Stimulated activated CD8-positive, alpha-beta memory T cell treated with anti-CD3 and anti-CD28 coated beads, Interleukin-12 subunit alpha, Interleukin-12 subunit beta, amount 100 ng/mL, for 1 hour (primary cell): ENCODE measurements around the gene ACVR1B.
A peak's percentile ranks its signal among the peaks of the same experiment; 100 is the strongest.
"Not testable (repeated sequence)": the region's sequence is repeated elsewhere in the genome, so short reads cannot be mapped to it uniquely, and the experiment has no call there.

ENCODE experiments used
- DNase-seq: peaks from one replicate; pipeline ENCODE4 v3.0.0-alpha.2; 2020; ENCODE audit warnings: low read depth

ACVR1B gene

DNA sequence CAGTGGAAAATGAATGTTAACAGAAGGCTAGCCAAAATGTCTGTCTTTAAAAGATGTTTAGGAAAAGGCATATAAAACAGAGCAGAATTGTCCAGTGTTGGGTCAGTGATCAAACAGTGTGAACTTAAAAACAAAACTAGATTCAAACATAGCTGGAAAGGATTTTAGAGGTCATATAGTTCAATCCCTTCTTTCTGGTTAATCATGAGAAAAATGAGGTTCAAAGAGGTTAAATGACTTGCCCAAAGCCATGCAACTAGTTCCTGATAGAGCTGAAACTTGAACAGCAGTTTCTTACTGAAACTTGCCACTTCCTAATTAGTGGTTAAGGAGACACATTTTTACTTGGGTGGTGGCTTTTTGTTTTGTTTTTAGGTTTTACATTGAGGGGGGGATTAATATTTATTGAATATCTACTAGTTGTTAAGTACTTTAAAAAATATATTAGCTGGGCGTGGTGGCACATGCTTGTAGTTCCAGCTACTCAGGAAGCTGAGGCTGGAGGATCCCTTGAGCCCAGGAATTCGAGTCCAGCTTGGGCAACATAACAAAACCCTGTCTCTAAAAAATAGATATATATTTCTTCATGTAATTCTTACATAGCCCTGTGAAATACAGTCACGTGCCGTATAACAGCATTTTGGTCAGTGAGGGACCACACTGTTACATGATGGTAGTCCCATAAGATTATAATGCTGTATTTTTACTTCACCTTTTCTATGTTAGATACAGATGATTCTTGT lies 20.4 kb downstream of the ACVR1B start:
- no peak for DNase-seq

DNA sequence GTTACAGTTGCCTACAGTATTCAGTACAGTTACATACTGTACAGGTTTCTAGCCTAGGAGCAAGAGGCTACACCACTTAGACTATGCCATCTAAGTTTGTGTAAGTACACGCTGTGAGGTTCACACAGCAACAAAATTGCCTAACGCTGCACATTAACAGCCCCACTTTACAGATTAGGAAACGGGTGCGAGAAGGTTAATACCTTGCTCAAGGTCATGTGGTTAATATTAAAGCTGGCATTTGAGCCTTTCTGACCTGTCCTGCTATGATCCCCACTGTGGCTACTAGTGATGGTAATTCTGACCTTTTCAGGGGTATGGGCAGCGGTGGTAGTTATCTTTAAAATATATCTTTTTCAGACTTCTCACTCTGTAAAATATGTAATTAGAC lies 20.9 kb downstream of the ACVR1B start:
- DNase-seq = no peak

DNA sequence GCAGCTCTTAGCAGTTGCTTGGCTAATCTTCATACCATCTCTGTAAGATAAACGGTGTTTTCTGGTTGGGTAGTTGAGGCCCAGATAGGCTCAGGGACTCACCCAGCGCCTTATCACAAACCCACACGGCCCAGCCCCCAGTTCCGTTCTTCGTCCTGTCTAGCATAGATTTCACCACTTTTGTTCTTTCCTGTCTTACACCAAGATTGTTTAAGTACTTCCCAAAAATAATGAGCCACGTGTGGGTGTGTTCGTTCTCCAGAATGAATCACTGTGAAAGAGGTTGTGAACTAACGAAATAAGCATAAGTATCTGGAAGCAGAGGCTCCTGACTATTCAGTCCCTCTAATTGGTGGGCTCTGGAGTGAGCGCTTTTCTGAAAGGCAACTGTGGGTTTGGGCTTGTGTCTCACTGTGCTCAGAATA lies 21.4 kb downstream of the ACVR1B start:
- peak; percentile 33 for DNase-seq

DNA sequence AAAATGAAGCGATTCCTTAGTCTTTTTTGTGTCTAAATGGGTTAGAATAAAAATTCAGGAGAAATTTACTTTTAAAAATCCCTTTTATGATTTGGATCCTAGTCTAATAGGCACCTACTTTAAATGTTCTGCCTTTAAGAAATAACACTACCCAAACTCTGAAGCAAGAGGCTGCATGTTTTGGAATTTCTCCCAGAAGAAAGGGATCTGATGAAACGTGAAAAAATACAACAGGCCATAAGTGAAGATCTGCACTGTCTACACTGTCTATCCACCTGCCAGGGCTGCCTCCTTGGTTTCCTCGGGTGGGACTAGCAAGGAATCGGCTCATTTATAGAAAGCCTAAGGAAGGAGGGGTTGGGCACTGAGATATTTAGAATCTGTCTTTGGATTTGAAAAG lies 22.1 kb downstream of the ACVR1B start:
- DNase-seq = no peak

DNA sequence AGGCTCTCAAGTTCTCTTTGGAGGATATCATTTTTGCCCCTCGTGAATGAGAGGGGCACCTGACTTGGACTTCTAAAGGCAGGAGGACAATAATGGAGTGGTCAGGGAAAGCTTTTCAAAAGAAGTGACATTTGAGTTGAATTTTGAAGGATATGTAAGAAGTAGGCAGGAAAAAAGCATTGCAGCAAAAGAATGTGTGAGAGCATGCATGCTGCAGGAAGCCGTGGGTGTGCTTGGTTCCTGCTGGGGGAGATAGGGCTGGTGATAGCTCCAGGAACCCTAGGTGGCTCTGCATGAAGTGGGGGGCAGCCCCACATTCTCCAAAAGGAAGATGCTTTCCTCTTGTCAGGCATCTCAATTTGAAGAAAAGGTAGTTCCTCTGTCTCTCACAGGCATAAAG lies 23.1 kb downstream of the ACVR1B start:
- DNase-seq = no peak

DNA sequence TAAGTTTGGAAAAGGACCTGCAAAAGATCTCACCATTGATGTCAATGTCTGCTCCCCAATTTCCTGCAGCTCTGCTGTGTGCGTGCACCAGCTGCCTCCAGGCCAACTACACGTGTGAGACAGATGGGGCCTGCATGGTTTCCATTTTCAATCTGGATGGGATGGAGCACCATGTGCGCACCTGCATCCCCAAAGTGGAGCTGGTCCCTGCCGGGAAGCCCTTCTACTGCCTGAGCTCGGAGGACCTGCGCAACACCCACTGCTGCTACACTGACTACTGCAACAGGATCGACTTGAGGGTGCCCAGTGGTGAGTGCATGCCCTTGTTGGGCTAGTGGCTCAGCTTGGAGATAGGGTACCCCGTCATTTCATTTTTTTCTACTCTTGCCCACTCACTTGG lies 23.7 kb downstream of the ACVR1B start:
- DNase-seq = no peak

DNA sequence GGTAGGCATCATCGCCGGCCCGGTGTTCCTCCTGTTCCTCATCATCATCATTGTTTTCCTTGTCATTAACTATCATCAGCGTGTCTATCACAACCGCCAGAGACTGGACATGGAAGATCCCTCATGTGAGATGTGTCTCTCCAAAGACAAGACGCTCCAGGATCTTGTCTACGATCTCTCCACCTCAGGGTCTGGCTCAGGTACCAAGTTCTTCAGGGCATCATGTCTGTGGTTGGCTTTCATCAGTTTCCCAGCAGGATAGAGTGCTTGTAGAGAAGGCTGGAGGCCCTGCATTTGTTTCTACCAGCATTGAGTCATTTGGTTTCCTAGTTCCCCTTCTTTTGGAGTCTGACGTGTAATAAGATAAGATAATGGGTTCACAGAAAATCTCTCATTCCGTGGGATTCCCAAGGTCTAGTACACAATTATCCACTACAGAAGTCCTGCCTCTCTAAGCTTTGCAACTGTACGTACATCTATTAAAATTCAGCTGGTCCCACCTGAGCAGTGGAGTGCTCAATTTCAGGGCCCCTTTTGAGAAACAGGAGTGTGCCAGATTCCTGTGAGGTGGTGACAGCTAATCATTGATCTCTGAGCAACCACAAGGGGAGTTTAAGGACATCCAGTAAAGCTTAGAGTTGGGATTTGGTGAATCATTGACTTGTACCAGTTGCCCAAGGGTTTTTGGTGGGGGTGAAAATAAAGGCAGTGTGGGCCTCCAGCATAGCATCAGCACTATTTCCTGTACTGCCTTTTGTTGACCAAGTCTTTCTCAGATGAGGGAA lies 25.1 kb downstream of the ACVR1B start:
- DNase-seq = no peak

DNA sequence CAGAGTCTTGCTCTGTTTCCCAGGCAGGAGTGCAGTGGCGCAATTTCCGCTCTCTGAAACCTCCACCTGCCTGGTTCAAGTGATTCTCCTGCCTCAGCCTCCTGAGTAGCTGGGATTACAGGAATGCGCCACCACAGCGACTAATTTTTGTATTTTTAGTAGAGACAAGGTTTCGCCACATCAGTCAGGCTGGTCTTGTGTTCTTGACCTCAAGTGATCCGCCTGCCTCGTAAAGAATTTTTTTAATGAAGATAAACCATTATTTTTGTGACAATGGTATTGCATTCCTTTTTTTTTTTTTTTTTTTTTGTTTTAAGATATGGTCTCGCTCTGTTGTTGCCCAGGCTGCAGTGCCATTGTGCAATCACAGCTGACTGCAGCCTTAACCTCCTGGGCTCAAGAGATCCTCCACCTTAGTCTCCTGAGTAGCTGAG lies 25.8 kb downstream of the ACVR1B start:
- no peak for DNase-seq

DNA sequence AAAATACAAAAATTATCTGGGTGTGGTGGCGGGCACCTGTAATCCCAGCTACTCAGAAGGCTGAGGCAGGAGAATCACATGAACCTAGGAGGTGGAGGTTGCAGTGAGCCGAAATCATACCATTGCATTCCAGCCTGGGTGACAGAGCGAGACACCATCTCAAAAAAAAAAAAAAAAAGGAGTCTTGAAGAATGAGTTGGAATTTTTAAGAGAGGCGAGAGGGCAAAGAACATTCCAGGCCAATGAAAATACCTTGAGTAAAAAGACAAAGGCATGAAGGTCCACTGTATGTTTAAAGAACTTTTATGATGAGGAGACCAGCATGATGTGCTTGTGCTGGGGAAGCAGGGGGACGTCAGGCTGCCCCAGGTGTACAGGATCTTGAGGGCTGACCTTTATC lies 27.8 kb downstream of the ACVR1B start:
- DNase-seq = not testable (repeated sequence)

DNA sequence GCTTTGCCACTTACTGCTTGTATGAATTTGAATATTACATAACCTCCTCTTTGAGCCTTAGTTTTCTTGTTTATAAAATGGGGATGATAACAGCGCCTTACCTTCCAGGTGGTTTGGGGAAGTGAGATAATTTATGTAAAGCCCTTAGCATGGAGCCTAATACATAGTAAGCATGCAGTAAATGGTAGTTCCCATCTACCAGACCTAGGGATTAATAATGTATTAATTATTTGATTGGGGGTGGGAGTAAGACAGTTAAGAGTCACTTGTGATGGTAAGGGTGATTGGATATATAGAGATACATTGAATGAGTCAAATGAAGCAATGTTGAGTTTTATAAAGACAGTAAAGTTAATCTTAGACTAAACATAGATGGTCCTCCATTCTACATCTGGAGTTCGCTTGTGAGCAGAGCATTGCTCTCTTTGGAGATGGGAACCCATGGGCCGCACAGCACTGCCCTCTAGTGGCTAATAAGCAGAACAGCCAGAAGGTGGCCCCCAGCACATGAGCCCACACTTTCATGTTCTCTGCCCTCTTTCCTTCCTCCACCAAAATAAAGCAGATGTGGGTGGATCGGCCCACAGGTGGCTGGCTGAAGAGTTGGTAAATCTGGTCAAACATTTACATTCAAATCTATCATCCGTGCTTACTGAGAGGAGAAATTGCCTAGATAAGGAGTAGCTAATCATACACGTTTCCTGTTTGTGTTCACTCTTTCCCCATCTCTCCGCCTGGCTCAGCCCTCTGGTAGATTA lies 28.7 kb downstream of the ACVR1B start:
- peak; percentile 56 for DNase-seq

DNA sequence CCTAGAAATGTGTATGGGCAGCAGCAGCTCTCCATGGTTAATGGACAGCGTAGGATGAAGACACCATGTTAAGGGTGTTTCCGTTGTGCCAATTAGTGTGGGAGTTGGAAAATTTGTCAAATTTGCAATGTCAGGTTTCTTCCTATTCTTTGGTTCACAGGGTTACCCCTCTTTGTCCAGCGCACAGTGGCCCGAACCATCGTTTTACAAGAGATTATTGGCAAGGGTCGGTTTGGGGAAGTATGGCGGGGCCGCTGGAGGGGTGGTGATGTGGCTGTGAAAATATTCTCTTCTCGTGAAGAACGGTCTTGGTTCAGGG lies 29.3 kb downstream of the ACVR1B start:
- no peak for DNase-seq

DNA sequence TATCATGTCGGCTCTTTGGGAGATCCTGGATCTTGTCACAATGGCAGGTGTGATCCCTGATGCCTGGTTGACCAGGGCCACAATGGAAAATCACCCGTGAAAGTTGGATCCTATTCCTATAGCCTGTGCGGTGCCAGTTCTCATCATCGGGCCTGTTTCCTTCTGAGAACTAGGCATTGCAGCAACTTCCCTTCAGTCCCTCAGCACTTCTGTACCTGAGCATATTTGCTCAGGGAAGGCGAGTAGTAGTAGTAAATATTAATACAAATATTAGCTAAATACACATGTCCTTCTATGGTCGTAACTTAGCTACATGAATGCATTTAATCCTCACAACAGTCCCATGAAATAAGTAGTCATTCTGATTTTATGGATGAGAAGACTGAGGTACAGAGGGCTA lies 33.2 kb downstream of the ACVR1B start:
- no peak for DNase-seq

DNA sequence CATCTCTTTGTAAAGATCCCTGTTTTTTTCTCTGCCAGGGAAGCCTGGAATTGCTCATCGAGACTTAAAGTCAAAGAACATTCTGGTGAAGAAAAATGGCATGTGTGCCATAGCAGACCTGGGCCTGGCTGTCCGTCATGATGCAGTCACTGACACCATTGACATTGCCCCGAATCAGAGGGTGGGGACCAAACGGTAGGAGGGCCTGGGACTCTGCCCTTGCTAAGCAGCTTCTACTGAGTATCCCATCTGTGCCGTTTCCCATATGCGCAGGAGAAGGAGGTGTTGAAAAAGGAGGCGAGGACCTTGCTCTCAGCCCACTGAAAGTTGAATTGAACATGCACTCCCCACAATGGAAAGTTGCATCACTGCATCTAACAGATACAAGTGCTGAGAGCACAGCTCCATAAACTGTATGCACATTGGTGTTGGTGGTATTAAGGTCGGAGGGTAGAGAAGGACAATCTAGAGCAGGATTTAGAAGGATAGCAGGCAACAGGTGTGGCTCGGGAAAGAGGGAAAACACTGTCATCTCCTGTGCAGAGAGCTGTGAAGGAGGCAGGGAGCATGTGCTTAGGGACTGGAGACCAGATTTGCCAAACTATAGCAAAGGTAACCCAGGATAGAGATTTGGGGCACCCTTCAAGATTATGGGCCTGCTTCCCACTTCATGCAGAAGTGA lies 33.8 kb downstream of the ACVR1B start:
- DNase-seq = no peak

DNA sequence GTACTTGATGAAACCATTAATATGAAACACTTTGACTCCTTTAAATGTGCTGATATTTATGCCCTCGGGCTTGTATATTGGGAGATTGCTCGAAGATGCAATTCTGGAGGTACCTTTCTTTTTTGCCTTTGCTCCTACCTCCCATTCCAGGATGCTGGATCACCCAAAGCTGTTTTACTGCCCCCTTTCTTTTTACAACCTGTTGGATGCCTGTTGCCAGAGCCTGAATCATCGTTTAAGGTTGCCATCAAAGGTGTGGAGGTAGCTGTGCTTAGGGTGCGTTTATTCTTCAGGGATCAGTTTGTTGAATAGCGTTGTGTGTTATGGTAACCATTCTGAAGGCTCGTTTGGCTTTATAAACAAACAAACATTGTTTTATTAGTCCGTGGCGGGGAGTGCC lies 35.3 kb downstream of the ACVR1B start:
- no peak for DNase-seq

DNA sequence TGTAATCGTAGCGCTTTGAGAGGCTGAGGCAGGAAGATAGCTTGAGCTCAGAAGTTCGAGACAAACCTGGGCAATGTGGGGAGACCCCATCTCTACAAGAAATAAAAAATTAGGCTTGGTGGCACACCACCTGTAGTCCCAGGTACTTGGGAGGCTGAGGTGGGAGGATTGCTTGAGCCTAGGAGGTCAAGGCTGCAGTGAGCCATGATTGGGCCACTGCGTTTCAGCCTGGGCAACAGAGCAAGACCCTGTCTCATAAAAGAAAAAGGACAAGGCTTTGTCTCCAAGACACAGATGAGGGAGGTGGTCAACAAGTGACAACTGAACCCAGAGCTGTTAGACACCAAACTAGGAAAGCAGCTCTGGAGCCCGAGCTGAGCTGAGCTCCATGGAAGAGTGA lies 40.7 kb downstream of the ACVR1B start:
- DNase-seq = no peak

DNA sequence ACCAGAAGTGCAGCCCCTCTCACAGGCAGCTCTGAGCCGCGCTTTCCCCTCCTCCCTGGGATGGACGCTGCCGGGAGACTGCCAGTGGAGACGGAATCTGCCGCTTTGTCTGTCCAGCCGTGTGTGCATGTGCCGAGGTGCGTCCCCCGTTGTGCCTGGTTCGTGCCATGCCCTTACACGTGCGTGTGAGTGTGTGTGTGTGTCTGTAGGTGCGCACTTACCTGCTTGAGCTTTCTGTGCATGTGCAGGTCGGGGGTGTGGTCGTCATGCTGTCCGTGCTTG lies 43.0 kb downstream of the ACVR1B start:
- DNase-seq = no peak

DNA sequence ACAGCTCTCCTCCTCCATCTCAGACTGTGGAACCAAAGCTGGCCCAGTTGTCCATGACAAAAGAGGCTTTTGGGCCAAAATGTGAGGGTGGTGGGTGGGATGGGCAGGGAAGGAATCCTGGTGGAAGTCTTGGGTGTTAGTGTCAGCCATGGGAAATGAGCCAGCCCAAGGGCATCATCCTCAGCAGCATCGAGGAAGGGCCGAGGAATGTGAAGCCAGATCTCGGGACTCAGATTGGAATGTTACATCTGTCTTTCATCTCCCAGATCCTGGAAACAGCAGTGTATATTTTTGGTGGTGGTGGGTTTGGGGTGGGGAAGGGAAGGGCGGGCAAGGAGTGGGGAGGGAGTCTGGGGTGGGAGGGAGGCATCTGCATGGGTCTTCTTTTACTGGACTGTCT lies 43.5 kb downstream of the ACVR1B start:
- no peak for DNase-seq

DNA sequence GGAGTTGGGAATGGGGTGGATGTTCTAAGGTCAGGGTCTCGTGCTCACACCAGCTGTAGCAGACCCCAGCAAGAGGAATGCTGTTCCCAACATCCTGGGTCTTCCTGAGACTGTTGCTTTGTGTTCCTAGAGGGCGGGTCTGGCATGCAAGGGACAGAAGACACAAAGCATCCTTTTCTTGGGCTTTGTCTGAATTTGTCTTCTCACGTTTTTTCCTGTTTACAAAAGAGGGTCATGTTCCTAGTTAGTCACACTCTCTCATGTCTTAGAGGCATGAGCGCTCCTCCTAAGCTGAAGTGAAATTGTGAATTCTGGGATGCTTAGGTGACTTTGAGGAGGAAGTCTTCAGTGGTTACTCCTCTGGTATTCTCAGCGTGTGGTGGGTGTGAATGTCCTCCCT lies 45.6 kb downstream of the ACVR1B start:
- no peak for DNase-seq

DNA sequence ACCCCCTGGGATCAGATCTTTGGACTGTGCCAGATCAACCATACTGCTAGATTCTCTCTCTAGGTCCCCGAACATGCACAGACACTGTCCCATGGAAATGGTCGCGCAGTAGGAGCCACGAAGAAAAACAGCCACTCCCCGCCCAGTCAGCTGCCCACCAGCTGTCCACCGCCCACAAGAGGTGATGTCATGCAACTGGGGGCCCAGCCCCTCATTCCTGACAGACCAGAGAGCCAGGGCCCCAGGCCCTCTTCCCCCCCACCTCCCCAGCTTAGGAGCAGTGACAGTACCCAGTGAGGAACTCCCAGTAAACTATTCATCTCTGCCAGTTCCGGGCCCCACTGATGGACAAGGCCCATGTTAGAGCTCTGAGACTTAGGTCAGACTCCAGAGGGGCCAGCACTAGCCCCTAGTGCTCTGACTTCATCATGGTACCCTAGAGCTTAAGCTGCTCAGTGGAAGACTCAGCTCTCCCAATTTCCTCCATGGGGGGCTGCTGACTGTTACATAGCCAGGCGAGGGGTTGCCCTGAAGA lies 51.6 kb downstream of the ACVR1B start:
- DNase-seq = no peak

DNA sequence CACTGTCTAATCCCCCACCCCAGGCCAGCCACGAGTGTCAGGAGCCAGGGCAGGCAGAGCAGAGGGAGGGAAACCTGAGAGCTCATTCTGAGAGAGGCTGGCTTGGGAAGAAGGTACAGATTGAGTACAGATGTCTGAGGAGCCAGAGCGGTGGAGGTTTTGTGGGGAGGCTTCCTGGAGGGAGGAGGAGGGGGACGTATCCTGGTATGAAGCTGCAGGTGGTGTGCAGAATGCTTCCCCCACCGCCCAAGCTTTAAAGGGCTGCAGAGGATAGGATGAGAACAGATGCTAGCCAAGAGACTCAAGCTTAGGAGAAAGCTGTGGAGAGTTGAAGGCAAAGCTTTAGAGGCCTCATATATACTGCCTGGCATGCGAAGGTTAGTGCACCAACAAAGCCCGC lies 52.1 kb downstream of the ACVR1B start:
- DNase-seq = no peak

DNA sequence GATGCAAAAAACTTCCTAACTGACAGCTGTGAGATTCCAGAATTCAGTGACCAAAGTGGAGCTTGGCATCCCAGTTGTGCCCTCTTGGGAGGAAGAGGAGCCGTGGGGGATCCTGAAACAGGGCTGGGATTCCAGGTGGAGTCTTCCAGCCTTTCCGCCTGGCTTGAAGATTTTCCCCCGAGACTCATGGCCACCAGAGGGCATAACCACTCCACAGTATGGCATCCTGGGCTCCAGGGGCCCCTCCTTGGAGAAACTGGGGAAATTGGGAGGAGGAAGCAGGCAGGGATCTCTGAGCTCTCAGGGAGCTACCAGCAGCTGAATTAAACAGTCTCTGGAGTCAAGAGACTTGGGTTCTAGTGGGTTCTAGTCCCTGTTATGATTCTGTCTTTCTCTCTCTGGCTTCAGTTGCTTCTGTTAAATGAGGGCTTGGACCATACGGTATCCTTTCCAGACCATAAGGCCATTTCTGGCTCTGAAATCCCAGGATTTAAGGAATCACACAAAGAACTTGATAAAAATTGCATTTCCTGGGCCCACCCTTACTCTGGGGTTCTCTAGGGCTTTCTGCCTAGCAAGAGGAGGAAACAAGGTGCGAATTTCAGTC lies 52.6 kb downstream of the ACVR1B start:
- no peak for DNase-seq
